Esophagus muscularis mucosa (tissue), 3 donors: ENCODE results near the gene GPATCH2.

Source experiments
- CTCF ChIP-seq, 3 experiments: fragments of 200-600 bp in 2 of 3; fragments of 450-650 bp in 1 of 3; sonication (generic) in 2 of 3; IDR thresholded peaks; one replicate each; pipeline ENCODE4 v1.5.1; 2017 to 2019; ENCODE audit warnings: antibody characterized with exemption in 3 of 3, mild to moderate bottlenecking in 2 of 3, moderate library complexity in 1 of 3
- POLR2AphosphoS5 ChIP-seq, 2 donors: sonication (generic); formaldehyde crosslinking; IDR thresholded peaks; one replicate each; pipeline ENCODE4 v1.6.1; 2017; ENCODE audit warnings: antibody characterized with exemption in 2 of 2

- TF ChIP-seq CTCF (IDR thresholded peaks at IDR 0.05) (no peak), POLR2AphosphoS5 (IDR thresholded peaks at IDR 0.05) (no peak)
These were observed 40.3 kb downstream of the GPATCH2 start for GRCh38 chr1:217590598-217590997.
